HFF-Myc (cell line): Measurements from ENCODE around the gene NUDCD2.

ENCODE experiments used
- DNase-seq: peaks from one replicate; pipeline ENCODE4 v3.0.0-alpha.2; 2011; ENCODE audit warnings: low read depth; ENCODE audit errors: extremely low read depth
- H3K4me3 ChIP-seq: replicated peaks from 2 replicates; pipeline ENCODE4 v1.5.1; 2011; ENCODE audit warnings: low read depth, mild to moderate bottlenecking, control low read depth, low read length
- CTCF ChIP-seq: IDR thresholded peaks from 2 replicates; pipeline ENCODE4 v1.5.1; 2012; ENCODE audit warnings: mild to moderate bottlenecking, low read depth, low read length, control low read depth; ENCODE audit errors: missing control alignments

The NUDCD2 gene

GRCh38 chr5:163447191-163447590, 12.7 kb downstream of the NUDCD2 start:
- H3K4me3 ChIP-seq, result no peak overlapping the region
- DNase-seq, result no peak
- TF ChIP-seq CTCF, result no peak

GRCh38 chr5:163445345-163445744, 14.6 kb downstream of the NUDCD2 start:
- no peak overlapping the region for H3K4me3 ChIP-seq
- no peak for DNase-seq
- no peak for TF ChIP-seq CTCF

- TF ChIP-seq CTCF, result no peak
- DNase-seq, result no peak
- H3K4me3 ChIP-seq, result no peak overlapping the region
Observed at GRCh38 chr5:163444526-163444925, 15.4 kb downstream of the NUDCD2 start.

GRCh38 chr5:163440954-163441353, 18.9 kb downstream of the NUDCD2 start:
- TF ChIP-seq CTCF, result no peak
- no peak overlapping the region for H3K4me3 ChIP-seq
- DNase-seq, result no peak

GRCh38 chr5:163439092-163439425, 20.8 kb downstream of the NUDCD2 start:
- no peak for TF ChIP-seq CTCF
- no peak for DNase-seq
- peak overlapping the region; percentile 97 for H3K4me3 ChIP-seq

- peak; percentile 86 for DNase-seq
- no peak for TF ChIP-seq CTCF
- peak within 1 kb of the TSS; percentile 97 for H3K4me3 ChIP-seq
Observed at GRCh38 chr5:163437309-163438182, 22.4 kb downstream of the NUDCD2 start, which contains the start of gene CCNG1. CCNG1 (plus strand) TSS chr5:163437595; CDS start chr5:163439257, 1,662 bp downstream.

- no peak for TF ChIP-seq CTCF
- no peak for DNase-seq
- H3K4me3 ChIP-seq, result peak overlapping the region; percentile 97
Observed at GRCh38 chr5:163437011-163437308, 22.9 kb downstream of the NUDCD2 start.
